Inflammatory macrophage treated with lipopolysaccharide for 1 hour (primary cell): ENCODE results near the gene NSDHL.

Experiments
- DNase-seq, 2 donors: peaks; one replicate each; pipeline ENCODE4 v3.0.0-alpha.2; 2020 to 2022

Gene NSDHL

DNA sequence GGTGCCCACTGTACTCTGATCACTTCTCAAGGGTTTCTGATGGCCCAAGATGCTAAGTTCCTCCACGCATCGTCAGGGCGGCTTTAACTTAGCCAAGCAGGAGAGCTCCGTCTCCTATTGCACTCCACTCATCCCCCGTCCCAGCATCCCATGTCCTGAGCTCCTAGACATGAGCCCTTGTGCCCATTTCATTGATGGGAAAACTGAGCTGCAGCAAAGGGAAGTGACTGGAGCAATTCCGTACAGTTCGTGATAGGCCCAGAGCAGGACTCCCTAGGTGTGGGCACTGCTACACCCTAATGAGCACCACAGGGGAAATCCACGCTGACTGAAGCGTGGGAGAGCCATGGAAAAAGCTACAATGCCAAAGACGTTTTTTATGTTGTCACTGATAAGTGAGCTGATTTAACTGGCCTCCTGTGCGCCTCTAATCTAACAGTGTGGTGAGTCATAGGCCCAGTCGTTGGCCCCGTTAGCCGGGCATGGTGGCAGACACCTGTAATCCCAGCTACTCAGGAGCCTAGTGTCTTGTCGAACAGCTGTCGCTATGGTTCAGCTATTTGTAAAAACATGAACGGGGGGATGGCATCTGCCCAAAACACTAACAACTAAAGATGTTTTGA lies 14.9 kb downstream of the NSDHL start:
- no peak for DNase-seq

DNA sequence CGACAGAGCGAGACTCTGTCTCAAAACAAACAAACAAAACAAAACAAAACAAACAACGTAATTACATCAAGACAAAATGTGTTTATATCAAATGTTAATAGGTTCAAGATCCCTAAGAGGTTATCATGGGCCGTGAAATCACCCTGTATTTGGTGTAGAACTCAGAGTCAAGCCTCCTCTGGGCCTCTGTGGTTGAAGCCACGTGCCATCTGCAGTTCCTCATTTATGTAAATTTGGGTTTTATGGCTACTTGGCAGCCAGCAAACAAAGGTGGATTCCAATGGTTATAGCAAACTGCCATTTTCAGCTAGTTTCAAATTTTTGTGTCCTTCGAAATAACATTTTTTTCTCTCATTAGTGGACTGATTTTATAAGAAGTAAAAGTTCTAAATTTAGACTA lies 16.4 kb downstream of the NSDHL start:
- DNase-seq = peak; percentile 0 to 2

- DNase-seq = no peak
Observed at GRCh38 chrX:152850465-152850864, 19.6 kb downstream of the NSDHL start.

DNA sequence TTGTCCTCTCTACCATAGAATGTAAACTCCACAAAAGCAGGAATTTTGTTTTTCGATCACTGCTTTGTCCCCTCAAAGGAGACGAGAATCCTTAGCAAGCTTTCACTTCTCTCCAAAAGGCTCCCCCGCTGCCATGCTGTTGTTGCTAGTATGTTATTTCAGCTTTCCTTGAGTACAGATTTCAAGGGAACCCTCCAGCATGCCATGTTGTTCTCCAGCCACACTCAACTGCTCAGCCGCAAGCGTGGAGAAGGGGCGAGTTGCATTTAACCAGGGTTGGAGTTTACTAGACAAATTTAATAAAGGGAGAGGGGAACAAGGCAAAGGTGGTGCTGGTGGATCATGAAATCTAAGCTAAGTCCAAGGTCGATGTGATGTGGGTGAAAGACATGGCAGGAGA lies 23.1 kb downstream of the NSDHL start:
- no peak for DNase-seq

DNA sequence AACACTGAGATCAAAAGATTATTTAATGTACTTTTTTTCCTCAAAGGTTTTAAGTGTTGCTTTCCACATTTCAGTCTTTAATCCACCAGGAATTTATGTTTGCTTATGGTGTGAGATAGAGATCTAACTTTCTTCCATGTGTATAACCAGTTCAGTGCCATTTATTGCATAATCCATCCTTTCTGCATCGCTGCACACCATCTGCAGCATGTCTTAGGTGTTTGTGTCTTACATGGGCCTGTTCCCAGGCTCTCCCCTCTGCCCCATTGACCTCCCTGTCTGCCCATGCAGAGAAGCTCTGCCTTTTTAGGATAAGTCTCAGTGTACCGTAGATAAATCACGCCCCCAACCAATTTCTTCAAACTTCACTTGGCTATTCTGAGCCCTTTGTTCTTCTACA lies 30.3 kb downstream of the NSDHL start:
- no peak for DNase-seq

DNA sequence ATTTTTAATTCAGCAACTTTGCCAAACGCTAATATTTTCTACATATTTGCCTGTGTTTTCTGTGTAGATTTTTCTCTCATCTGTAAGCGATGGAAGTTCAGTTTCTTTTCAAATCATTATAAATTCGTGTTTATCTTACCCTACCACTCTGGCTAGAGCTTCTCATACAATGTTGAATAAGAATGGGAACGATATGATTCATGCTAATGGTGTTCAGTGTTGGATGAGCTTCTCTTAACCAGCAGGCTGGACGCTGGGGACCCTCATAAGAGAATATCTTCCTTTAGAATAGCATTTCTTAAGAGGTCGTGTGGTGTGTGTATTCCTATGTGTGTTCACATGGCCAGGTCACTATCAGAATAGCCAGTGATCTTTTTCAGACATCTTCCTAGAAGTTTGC lies 31.0 kb downstream of the NSDHL start:
- DNase-seq = no peak

DNA sequence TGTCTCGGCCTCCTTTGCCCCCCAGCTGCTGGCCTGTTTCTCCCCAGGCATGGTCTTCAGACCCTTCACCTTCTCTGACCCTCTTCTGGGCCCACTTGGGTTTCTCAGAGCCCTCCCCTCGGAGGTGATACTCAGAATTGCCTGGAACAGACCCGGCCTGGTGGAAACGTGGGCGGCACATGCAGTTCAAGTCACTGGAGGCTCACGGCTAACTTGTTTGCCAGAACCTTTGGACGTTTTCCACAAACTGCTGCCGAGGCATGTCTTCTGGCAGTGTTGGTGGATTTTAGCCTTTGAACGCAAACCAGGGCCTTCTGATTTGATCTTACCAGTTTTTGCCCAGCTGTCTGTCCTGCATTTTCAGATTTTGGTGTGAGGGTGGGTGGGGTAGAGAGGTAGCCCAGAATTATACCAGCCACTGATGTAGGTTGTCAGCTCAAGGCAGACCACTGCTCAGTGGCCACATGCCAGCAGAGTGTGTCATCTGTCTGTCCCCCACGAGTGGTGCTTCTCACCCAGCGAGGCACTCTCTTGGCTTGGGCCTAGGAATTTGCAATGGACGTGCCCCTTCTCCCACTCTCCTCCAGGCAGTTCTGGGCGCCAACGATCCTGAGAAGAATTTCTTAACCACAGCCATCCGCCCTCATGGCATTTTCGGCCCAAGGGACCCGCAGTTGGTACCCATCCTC lies 34.5 kb downstream of the NSDHL start:
- DNase-seq = no peak

GRCh38 chrX:152866386-152866785 lies 35.5 kb downstream of the NSDHL start:
- DNase-seq = no peak

DNA sequence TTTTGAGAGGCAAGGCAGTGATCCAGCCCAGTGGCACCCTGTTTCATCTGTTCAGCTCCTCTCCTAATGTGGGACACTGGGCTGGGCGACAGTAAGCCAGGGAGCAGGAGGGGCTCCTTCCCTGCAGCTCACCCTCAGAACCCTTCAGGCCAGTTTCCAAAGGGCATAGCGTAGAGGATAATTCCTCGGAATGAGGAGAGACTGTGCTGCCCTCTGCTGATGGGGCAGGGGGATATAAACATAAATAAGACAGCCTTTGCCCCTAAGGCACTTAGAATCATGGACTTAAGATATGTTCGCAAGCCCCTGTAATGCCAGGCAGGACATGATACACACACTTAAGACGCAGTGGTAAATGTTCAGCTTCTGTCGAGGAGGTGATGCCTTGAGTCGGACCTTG lies 39.1 kb downstream of the NSDHL start:
- DNase-seq = no peak

DNA sequence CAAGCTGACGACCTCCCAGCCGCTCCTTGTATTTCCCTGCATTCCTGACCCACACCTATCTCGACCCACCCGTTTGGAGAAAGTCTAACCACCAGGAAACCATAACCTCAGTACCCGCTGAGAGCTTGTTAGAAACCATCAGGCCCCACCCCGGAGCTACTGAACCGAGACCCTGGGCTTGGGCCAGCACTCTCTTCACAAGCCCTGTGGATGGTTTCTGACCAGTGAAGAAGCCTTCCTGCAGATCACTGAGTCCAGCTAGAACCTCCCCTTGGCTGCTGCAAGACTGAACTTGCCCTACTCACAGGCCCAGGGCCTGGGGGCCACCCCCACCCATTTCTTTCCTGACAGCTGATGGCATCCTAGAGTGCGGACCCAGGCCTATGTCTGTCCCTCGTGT lies 40.4 kb downstream of the NSDHL start:
- no peak for DNase-seq

DNA sequence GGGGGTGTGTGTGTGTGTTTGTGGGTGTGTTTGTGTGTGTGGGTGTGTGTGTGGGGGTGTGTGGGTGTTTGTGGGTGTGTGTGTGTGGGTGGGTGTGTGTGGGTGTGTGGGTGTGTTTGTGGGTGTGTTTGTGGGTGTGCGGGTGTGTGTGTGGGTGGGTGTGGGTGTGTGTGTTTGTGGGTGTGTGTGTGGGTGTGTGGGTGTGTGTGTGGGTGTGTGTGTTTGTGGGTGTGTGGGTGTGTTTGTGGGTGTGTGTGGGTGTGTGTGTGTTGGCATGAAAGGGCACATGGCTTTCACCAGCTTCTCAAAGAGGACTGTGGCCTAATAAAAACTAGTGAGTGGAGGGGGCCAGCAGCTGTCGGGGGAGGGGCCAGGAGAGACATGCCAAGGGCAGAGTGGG lies 41.7 kb downstream of the NSDHL start:
- DNase-seq = no peak

GRCh38 chrX:152873361-152873760 lies 42.5 kb downstream of the NSDHL start:
- no peak for DNase-seq

DNA sequence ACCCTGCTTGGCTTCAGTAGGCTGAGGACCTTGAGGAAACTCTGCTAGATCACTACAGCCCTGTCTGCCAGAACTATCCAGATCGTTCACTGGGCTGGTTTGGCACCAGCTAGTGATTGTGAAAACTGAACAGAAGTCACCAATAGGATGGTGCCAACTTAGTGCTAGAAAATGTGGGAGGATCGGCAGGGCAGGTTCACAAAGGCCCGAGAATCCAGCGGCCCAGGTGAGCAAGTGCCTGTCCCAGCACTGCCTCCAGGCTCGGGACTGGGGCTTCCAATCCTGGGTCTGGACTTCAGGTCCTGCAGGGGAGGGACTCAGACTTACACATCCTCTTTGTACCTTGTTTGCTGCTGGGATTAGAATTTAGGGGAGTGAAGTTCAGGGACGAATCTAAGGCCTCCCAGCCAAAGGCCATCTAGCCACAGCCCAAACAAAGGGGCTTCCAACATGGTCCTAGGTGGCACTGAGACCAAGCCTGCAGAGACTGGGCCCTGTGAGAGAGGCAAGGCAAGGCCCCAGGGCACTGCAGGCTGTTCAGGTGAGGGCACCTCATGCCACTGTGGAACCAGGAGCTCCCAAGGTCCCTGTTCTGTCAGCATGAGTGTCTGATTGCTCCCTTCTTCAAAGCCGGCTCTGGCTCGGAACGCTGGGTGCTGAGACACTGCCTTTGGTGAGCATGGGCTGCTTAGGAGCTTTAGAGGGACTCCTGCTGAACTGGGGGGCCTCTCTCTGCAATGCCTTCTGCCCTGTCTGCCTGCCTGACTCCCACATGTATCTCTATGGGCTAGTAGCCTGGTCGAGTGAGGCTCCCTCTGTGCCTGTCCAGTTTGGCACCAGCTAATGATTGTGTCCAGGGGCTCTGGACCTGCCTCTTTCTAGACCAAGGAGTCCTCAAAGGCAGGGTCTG lies 46.3 kb downstream of the NSDHL start:
- DNase-seq = no peak

DNA sequence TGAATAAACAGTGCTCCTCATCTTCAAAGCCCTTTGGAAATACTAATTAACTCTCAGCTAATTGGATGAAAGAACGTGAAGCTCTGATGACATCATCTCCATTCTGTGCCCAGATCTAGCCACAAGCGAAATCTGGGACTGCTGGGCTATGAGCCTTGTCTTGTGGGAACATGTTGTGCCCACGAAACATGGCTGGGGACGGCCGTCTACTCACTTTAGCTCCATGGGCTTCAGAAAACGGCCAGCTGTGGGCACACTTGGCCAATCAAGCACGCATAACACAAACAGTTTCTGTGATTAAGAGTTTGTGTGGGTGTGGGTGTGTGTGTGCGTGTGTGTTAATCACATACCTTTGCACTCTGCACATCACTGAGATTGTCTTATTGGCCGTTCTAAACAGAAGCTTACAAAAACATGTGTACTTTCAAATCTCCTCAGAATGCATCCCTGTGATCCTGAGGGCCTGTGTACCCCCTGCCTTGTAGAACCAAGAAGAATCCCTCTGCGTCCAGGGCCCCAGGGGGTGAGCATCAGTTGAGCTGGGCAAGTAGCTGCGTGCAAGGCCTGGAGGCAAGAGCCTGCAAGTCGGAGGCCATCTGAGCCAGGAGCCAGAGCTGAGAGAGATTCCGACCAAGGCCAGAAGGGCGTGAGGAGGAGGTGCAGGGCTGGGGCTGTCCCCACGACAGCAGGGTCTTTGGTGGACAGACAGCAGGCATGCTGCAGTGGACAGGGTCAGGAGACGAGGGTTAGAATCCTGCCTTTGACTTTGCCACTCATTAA lies 48.3 kb downstream of the NSDHL start:
- DNase-seq = no peak

- no peak for DNase-seq
Observed at GRCh38 chrX:152881289-152881688, 50.4 kb downstream of the NSDHL start.

GRCh38 chrX:152884171-152884570 lies 53.3 kb downstream of the NSDHL start:
- DNase-seq = no peak

DNA sequence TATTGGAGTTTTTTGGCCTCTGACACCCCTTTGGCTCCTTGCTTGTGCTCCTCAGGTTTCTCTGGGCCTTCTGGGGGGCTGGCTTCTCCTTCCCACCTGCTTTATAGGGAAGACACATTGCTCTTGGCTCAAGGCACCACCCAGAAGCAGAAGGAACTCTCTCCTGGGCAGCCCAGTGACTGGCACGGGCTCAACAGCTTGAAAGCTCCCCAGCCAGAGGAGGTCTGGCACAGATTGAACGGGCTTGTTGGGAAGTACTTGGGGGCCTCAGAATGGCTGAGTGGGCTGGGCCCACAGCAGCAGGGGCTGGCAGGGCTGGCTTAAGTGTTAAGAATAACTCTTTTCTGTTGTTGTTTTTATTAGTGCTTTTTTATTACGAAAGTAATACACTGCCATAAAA lies 55.9 kb downstream of the NSDHL start:
- DNase-seq = no peak

DNA sequence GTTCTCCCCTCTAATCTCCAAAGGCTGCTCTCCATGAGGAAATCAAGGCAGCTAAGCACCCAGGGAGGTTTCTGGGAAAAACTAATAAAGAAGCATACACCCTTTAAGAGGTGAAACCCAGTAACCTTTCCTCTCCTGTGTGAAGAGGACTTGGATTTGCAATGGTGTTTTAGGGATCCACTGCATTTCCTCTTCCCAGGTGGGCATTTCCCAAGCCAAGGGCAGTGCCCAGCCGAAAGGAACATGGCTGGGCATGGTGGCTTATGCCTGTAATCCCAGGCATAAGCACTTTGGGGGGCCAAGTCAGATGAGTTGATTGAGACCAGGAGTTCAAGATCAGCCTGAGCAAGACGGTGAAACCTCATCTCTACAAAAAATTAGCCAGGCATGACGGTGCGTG lies 61.6 kb downstream of the NSDHL start:
- DNase-seq = no peak

DNA sequence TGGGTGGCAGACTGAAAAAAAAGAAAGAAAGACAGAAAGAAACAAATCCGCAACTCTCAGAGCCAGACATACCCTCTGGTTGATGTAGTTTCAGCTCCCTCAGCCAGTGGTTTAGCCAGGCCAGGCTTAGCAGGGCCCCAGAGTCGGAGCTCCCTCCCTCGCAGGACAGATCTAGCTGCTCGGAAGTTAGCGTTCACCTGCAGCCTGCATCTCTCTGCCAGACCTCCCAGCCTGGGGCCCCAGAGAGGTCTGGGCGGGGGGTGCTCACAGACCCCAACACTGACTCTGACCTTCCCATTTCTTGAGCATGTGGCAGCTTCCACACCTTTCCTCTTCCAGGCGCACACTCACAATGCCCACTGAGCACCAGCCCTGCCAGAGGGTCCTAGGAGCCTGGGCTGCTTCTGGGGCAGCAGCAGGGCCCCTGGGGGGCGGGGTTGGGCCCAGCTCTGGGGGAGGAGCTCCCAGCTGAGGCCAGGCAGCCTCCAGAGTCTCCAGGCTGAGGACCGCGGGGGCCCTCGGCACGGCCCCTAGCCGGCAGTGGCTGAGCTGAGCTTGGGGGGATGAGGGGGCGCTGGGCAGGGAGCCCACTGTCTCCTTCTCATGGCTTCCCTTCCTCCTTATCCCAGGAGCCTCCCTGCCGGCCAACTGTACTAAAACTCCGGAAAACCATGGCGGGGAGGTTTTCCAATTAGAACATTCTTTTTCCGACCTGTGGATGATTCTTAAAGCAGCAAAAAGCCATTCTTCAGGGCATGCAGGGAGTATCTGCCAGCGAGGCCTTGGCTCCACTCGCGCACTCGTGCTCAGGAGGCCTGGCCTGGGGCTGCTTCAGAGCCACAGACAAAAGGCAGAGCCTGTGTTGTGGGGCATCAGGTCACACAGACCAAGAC lies 62.4 kb downstream of the NSDHL start:
- no peak for DNase-seq

GRCh38 chrX:152893980-152894610 lies 63.2 kb downstream of the NSDHL start:
- no peak for DNase-seq

GRCh38 chrX:152895121-152895520 lies 64.3 kb downstream of the NSDHL start:
- DNase-seq = no peak
